ENCODE measurements around the gene SLC17A7.

DNA sequence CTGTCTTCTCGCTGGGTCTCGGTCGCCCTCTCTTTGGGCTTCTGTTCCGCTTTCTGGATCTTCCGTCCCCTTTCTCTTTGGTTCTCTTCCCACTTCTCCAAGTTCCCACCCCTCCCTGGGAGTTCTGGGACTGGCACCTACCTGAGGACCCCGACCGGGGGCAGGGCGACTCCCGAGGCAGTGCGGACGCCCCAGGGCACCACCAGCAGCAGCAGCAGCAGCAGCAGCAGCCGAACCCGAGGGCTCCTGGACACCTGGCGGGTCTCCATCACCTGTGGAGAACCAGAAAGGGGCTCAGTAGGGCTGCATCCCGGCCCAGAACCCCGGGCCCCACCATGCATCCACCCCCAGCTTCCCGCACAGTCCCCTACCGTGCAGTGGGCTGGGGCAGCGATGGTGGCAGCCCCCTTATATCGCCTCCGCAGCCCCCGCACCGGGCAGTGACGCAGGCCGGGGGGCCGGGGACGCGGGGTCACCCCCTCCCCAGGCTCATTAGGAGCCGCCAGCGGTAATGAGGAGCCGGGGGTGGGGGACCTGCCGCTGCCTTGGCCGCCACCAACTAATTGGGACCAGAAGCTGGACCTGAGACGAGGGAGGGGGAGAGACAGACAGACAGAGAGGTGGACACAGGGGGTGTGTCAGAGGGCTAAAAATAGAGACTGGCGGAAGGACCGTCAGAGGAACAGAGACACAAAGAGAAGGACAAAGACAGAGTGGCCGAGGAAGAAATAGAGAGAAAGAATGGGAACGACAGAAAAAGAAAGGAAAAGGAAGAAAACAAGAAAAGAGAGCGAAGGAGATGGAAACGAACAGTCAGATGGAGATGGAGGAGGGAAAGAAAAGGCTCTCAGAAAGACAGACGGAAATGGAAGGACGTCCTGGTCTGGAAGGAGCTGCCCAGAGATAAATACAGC is 18.0 kb downstream of the SLC17A7 start, which contains the start of gene PTH2:
- TF ChIP-seq, protein P1, sequence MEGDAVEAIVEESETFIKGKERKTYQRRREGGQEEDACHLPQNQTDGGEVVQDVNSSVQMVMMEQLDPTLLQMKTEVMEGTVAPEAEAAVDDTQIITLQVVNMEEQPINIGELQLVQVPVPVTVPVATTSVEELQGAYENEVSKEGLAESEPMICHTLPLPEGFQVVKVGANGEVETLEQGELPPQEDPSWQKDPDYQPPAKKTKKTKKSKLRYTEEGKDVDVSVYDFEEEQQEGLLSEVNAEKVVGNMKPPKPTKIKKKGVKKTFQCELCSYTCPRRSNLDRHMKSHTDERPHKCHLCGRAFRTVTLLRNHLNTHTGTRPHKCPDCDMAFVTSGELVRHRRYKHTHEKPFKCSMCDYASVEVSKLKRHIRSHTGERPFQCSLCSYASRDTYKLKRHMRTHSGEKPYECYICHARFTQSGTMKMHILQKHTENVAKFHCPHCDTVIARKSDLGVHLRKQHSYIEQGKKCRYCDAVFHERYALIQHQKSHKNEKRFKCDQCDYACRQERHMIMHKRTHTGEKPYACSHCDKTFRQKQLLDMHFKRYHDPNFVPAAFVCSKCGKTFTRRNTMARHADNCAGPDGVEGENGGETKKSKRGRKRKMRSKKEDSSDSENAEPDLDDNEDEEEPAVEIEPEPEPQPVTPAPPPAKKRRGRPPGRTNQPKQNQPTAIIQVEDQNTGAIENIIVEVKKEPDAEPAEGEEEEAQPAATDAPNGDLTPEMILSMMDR (IDR thresholded peaks at IDR 0.05), result no peak
- TF ChIP-seq EZH2 (IDR thresholded peaks at IDR 0.05; ENCODE audit: borderline replicate concordance, insufficient read depth, low read depth, low read length, poor library complexity, severe bottlenecking), result no peak
